Neural cell (in vitro differentiated cells): ENCODE results near the gene WARS2. TPM values are rescaled to one million over a fixed set of nuclear protein-coding genes. Genes with fewer than 3 reads are reported as not detected.

Source experiments
- H2AFZ ChIP-seq: fragments of 200-600, 300-800 bp; sonication (generic), shearing (Covaris generic); 2 replicates; pipeline ENCODE4 v1.6.0; 2014; ENCODE audit warnings: low read depth, mild to moderate bottlenecking, antibody characterized with exemption, low read length, moderate library complexity
- H3F3A ChIP-seq: fragments of 200-600 bp; shearing (Covaris generic); 2 replicates; pipeline ENCODE4 v1.6.1; 2016; ENCODE audit warnings: mild to moderate bottlenecking, moderate library complexity, mixed read lengths, antibody characterized with exemption, low read length; ENCODE audit not compliant: insufficient read depth, poor library complexity, severe bottlenecking
- H3K27ac ChIP-seq: fragments of 200-600, 300-800 bp; sonication (generic), shearing (Covaris generic); 2 replicates; pipeline ENCODE4 v1.5.1; 2014; ENCODE audit warnings: mild to moderate bottlenecking, low read length, moderate library complexity
- H3K27me3 ChIP-seq: fragments of 300-800, 200-600 bp; sonication (generic), shearing (Covaris generic); 2 replicates; pipeline ENCODE4 v1.6.0; 2014; ENCODE audit warnings: mild to moderate bottlenecking, low read depth, low read length, moderate library complexity; ENCODE audit not compliant: insufficient read depth
- H3K36me3 ChIP-seq: fragments of 300-800, 200-600 bp; sonication (generic), shearing (Covaris generic); 2 replicates; pipeline ENCODE4 v1.5.1; 2014; ENCODE audit warnings: mild to moderate bottlenecking, antibody characterized with exemption, low read length, moderate library complexity; ENCODE audit not compliant: insufficient read depth
- H3K4me2 ChIP-seq: fragments of 300-800, 200-600 bp; sonication (generic), shearing (Covaris generic); 2 replicates; pipeline ENCODE4 v1.6.0; 2014; ENCODE audit warnings: mild to moderate bottlenecking, low read length
- H3K4me3 ChIP-seq: fragments of 300-800, 200-600 bp; sonication (generic), shearing (Covaris generic); 2 replicates; pipeline ENCODE4 v1.5.1; 2014; ENCODE audit warnings: mild to moderate bottlenecking, low read length, moderate library complexity
- H3K79me2 ChIP-seq: fragments of 200-600 bp; shearing (Covaris generic); replicated peaks from 2 replicates; pipeline ENCODE4 v1.6.0; 2014; ENCODE audit warnings: mild to moderate bottlenecking, low read length, moderate library complexity; ENCODE audit not compliant: insufficient read depth
- H3K9ac ChIP-seq: fragments of 300-800, 200-600 bp; sonication (generic), shearing (Covaris generic); 2 replicates; pipeline ENCODE4 v1.6.1; 2016; ENCODE audit warnings: mild to moderate bottlenecking, low read length, mixed read lengths
- H3K9me2 ChIP-seq: fragments of 200-600 bp; shearing (Covaris generic); 2 replicates; pipeline ENCODE4 v1.6.1; 2016; ENCODE audit warnings: mild to moderate bottlenecking, low read length, mixed read lengths; ENCODE audit not compliant: insufficient read depth
- H3K9me3 ChIP-seq: fragments of 200-600, 300-800 bp; sonication (generic), shearing (Covaris generic); 2 replicates; pipeline ENCODE4 v1.6.1; 2016; ENCODE audit warnings: mild to moderate bottlenecking, mixed run types, low read length, moderate library complexity, mixed read lengths
- H4K20me1 ChIP-seq: fragments of 200-600 bp; shearing (Covaris generic); 2 replicates; pipeline ENCODE4 v1.6.1; 2016; ENCODE audit warnings: mild to moderate bottlenecking, mixed run types; ENCODE audit not compliant: insufficient read depth
- CTCF ChIP-seq: fragments of 450-650 bp; IDR thresholded peaks from 2 replicates; pipeline ENCODE4 v1.5.1; 2014; ENCODE audit warnings: antibody characterized with exemption, mild to moderate bottlenecking, moderate library complexity; ENCODE audit not compliant: poor library complexity, severe bottlenecking
- EP300 ChIP-seq: fragments of 450-650 bp; conservative IDR thresholded peaks from 2 replicates; pipeline ENCODE4 v1.6.1; 2014; ENCODE audit warnings: antibody characterized with exemption, mild to moderate bottlenecking, moderate library complexity; ENCODE audit not compliant: poor library complexity, severe bottlenecking
- EZH2 ChIP-seq: fragments of 200-600, 300-800 bp; shearing (Covaris generic), sonication (generic); IDR thresholded peaks from 2 replicates; pipeline ENCODE4 v1.6.1; 2014; ENCODE audit warnings: antibody characterized with exemption, low read length, borderline replicate concordance, mild to moderate bottlenecking; ENCODE audit not compliant: insufficient read depth, poor library complexity, severe bottlenecking
- MXI1 ChIP-seq: fragments of 450-650 bp; conservative IDR thresholded peaks from 2 replicates; pipeline ENCODE4 v1.6.1; 2014; ENCODE audit warnings: antibody characterized with exemption, mild to moderate bottlenecking; ENCODE audit not compliant: poor library complexity, severe bottlenecking
- POLR2AphosphoS5 ChIP-seq: IDR thresholded peaks from 2 replicates; pipeline ENCODE4 v1.6.1; 2012
- RAD21 ChIP-seq: fragments of 450-650 bp; conservative IDR thresholded peaks from 2 replicates; pipeline ENCODE4 v1.6.1; 2014; ENCODE audit warnings: antibody characterized with exemption, mild to moderate bottlenecking, moderate library complexity
- REST ChIP-seq: IDR thresholded peaks from 2 replicates; pipeline ENCODE4 v1.6.1; 2012; ENCODE audit warnings: borderline replicate concordance
- SMC3 ChIP-seq: fragments of 450-650 bp; conservative IDR thresholded peaks from 2 replicates; pipeline ENCODE4 v1.6.1; 2014; ENCODE audit warnings: antibody characterized with exemption, mild to moderate bottlenecking, moderate library complexity; ENCODE audit not compliant: poor library complexity
- TAF1 ChIP-seq: IDR thresholded peaks from 2 replicates; pipeline ENCODE4 v1.6.1; 2012; ENCODE audit warnings: low read depth
- polyA plus RNA-seq: library from polyadenylated mRNA; depleted of rRNA; stranded (reverse); fragments of >200 nt; gene quantifications from 2 replicates; pipeline ENCODE4 v1.2.3, GENCODE V29; 2014

WARS2 gene
- polyA plus RNA-seq, 1 donor from 2014 or later = 4.7 TPM

GRCh38 chr1:119027759-119028158 is 112.7 kb downstream of the WARS2 start:
- Histone ChIP-seq H3K36me3 (no peaks in the 10 kb centered on the region), H3K4me3 (no peak overlapping the region), H3K9ac (no peak overlapping the region), H3K4me2 (no peak overlapping the region), H2AFZ (no peak overlapping the region), H3K27ac (no peak overlapping the region), H3K9me2 (no peaks in the 10 kb centered on the region), H3K9me3 (no peaks in the 10 kb centered on the region), H3K79me2 (no peaks in the 10 kb centered on the region), H3F3A (no peaks in the 10 kb centered on the region), H3K27me3 (no peaks in the 10 kb centered on the region), H4K20me1 (no peaks in the 10 kb centered on the region)
- TF ChIP-seq TAF1 = no peak

- H3K4me2 ChIP-seq = no peak overlapping the region
- H4K20me1 ChIP-seq = no peaks in the 10 kb centered on the region
- H3K79me2 ChIP-seq = no peaks in the 10 kb centered on the region
- no peak for TF ChIP-seq RAD21
- TF ChIP-seq POLR2AphosphoS5 = no peak
- no peak for TF ChIP-seq REST
- TF ChIP-seq MXI1 = no peak
- TF ChIP-seq EP300 = no peak
- no peak for TF ChIP-seq SMC3
- no peak for TF ChIP-seq EZH2
- TF ChIP-seq CTCF = no peak
- no peak overlapping the region for H3K4me3 ChIP-seq
- no peak overlapping the region for H2AFZ ChIP-seq
- H3K27ac ChIP-seq = no peak overlapping the region
- no peaks in the 10 kb centered on the region for H3K36me3 ChIP-seq
- H3K9me2 ChIP-seq = no peaks in the 10 kb centered on the region
- H3F3A ChIP-seq = no peaks in the 10 kb centered on the region
- no peaks in the 10 kb centered on the region for H3K27me3 ChIP-seq
- H3K9ac ChIP-seq = no peak overlapping the region
- no peaks in the 10 kb centered on the region for H3K9me3 ChIP-seq
These were observed 113.5 kb downstream of the WARS2 start for GRCh38 chr1:119026956-119027355.

- H3K9ac ChIP-seq = no peak overlapping the region
- no peaks in the 10 kb centered on the region for H3K79me2 ChIP-seq
- H3K9me2 ChIP-seq = no peaks in the 10 kb centered on the region
- no peaks in the 10 kb centered on the region for H4K20me1 ChIP-seq
- TF ChIP-seq RAD21 (no peak), MXI1 (no peak), CTCF (no peak), EZH2 (no peak), POLR2AphosphoS5 (no peak), EP300 (no peak), TAF1 (no peak), SMC3 (no peak), REST (no peak)
- no peak overlapping the region for H3K27ac ChIP-seq
- H3K4me3 ChIP-seq = no peak overlapping the region
- no peaks in the 10 kb centered on the region for H3K36me3 ChIP-seq
- no peak overlapping the region for H2AFZ ChIP-seq
- no peak overlapping the region for H3K4me2 ChIP-seq
- H3K27me3 ChIP-seq = peaks cover under 1% of the 10 kb centered on the region
- no peaks in the 10 kb centered on the region for H3F3A ChIP-seq
- no peaks in the 10 kb centered on the region for H3K9me3 ChIP-seq
These were observed 124.9 kb downstream of the WARS2 start for GRCh38 chr1:119015547-119015946.
